AML-193 (cell line): ENCODE data around the gene PGLYRP1.

Experiments used
- DNase-seq, 2 experiments: peaks; one replicate each; lab custom pipeline; 2025; lab: John Stamatoyannopoulos, UW

PGLYRP1 gene

GRCh38 chr19:46032597-46033025 is 9.8 kb upstream of the PGLYRP1 start:
- no peak for DNase-seq

- no peak for DNase-seq
These were observed 9.1 kb upstream of the PGLYRP1 start for GRCh38 chr19:46031781-46032596.

DNA sequence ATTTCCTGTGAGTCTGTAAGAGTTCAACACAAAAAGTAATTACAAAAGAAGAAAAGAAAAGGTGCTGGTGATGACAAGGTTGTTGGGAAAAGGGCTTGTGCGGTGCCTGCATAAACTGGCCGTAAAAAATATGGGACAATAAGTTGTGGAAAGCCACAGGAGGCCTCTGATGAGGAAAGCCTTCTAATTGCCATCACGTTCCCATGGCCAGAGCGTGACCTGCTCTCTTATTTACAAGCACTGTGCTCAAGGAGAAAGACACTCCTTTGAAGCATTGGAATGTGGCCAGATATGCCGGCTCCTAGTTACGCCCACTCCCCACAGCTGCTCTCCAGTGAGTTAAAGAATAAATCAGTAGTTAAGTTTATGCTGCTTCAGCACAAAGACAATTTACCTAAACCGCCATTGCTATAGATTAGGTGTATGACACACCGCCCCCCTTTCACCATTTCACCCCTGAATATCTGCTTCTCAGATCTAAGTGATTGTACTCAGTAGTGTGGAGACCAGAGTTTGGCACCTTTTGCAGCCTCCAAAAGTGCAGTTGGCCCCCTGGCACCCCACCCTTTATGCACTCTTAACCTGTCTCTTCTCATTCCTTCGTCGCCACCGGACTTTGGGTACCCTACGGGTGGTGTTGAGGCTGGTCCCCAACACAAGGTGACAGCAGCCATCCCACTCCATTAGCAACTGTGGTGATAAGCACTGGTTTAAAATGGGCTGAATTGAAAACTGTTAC is 8.1 kb upstream of the PGLYRP1 start:
- no peak for DNase-seq

- DNase-seq = peak; percentile 55 to 62
These were observed 3.0 kb upstream of the PGLYRP1 start for GRCh38 chr19:46025835-46026234.

DNA sequence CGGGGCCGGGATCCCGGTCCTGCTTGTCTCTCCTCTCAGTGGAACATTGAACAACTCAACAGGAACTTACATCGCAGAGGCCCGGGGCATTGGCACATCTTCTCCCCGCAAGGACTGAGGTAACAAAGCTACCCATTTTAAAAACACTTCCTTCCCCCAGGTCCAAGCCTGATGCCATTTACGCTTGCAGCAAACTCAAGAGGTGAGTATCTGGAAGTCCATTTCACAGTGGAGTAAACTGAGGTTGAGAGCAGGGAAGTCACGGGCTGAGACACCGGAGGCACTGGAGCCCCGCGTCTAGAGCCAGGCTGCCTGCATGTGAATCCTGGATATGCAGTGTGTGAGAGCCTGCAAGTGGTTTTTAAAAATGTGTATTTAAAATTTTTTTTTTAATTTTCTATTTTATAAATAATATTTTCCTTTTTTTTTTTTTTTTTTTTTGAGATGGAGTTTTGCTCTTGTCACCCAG is 492 bp upstream of the PGLYRP1 start:
- no peak for DNase-seq

DNA sequence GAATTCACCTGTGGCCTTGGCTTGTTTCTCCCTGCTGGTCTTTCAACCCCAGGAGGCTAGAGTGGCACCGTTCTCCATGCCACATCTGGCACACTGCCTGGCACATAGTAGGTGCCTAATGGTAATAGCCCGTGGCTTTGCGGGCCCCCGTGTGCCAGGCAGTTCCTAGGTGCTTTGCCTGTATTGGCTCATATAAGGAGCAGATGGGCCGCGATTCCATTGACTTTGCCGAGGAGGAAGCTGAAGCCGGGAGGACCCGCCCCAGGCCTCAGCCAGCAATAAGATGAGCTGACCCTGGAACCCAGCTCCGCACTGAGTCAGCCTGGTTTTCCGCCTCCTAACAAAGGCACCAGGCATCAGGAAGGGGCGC is 807 bp downstream of the PGLYRP1 start:
- no peak for DNase-seq

- DNase-seq = no peak
These were observed 1.3 kb downstream of the PGLYRP1 start for GRCh38 chr19:46021531-46022041.

DNA sequence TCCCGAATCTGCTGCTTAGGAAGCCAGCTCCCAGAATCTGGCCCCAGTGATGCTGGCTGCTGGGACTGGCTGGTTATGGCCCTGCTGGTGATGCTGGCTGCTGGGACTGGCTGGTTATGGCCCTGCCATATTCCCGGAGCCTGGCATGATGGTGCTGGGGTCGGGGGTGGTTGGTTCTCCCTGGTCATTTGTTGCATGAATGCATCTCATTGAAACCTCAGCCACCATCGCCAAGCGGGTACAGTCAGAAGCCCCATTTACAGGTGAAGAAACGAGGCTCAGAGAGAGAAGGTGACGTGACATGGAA is 2.1 kb downstream of the PGLYRP1 start:
- DNase-seq = no peak

DNA sequence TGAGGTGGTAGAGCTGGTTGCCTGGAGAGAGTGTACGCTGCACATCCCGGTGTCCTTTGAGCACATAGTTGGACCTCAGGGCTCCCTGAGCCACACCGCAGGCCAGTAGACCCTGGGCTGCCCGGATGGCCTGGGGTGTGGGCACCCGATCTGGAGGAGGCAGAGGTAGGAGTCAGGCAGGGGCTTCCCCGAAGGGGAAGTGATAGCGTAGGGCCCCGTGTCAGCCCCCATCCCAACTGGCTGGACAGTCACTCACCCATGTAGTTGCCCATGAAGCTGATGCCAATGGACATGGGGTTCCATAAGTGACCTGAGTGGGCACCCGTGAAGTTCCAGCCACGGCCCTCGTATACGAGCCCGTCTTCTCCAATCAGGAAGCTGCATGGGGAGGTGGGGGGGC is 3.6 kb downstream of the PGLYRP1 start:
- no peak for DNase-seq

GRCh38 chr19:46018729-46019251 is 4.1 kb downstream of the PGLYRP1 start:
- no peak for DNase-seq

GRCh38 chr19:46017874-46018675 is 4.8 kb downstream of the PGLYRP1 start:
- DNase-seq = no peak

GRCh38 chr19:46017095-46017429 is 5.8 kb downstream of the PGLYRP1 start:
- DNase-seq = no peak

GRCh38 chr19:46016426-46017094 is 6.3 kb downstream of the PGLYRP1 start:
- DNase-seq = peak; percentile 57 to 70

- DNase-seq = no peak
These were observed 7.0 kb downstream of the PGLYRP1 start for GRCh38 chr19:46015687-46016425.

DNA sequence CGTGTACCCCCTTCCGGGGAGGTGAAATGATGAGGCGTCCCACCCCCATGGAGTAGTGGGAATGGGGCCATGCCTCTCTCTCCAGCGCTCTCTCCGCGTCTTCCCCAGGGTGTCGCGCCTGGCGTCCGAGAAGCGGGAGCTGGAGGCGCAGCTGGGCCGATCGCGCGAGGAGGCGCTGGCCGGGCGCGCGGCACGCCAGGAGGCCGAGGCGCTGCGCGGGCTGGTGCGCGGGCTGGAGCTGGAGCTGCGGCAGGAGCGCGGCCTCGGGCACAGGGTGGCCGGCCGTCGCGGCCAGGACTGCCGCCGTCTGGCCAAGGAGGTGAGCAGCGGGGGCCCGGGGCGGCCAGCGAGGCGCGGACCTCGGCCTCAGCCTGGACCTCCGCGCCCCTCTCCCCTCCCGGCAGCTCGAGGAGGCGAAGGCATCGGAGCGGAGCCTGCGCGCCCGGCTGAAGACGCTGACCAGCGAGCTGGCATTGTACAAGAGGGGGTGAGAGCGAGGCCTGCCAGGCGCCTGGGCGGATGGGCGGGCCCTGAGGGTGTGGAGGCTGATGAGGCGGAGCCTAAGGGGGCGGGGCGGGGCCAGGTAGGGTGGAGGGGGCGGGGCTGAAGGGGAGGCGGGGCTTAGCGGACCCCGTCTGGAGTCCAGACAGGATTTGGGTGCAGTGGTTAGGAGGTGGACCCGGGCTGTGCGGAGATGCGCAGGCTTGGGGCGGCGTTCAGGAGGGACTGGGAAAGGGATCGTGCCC is 7.7 kb downstream of the PGLYRP1 start:
- no peak for DNase-seq

DNA sequence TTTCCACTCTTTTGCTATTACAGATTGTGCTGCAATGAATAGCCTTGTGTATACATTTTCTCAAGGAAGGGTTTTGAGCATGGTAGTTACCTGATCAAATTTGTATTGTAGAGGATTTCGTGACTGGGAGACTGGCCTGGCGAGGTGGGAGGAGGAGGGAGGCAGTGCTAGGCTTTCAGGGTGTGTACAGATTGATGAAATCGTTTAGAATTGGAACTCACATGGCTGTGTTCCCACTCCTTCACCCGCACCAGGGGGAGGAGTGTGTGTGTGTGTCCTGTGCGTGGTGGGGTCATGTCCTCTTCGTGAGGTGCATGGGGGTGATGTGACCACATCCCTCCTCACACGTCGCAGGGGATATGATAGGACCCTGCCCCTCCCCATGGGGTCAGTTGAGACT is 8.3 kb downstream of the PGLYRP1 start:
- no peak for DNase-seq

DNA sequence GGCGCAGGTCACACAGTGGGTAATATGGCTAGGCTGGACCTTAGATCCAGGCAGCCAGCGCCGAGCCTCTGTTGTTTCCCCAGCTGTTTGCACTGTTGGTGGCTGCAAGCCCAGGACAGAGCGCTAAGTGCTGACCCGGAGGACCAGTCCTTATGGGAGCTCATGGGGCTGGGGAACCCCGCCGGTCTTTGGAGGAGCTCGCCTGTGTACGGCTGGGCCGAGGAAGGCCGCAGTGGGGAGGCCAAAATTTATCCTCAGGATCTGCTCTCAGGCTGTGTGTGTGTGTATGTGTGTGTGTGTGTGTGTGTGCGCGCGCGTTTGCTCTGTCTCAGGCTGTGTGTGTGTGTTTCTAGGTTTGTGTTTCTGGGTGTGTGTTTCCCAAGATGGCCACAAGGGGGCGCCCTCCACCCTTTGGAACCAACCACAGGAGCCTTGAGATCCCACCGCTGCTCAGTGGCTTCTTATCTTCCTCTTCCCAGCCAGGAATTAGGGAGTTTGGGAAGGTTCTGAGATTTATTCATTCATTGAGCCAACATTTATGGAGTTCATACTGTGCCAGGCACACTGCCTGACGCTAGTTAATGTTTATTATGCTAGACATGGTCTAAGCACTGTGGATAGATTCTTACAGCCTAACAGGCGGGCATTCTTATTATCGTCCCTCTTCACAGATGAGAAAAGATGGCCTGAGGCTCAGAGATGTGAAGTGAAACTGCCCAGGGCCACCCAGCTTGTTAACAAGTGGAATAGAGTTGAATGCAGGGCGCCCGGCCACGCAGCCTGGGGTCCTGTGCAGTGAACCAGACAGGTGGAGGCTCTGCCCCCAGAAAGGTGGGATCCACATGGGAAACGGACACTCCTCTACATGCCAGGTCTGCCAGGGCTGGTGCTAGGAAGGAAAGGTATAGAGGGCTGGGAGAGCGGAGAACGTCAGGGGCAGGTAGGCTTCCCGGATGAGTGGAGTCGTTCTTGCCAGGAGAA is 13.0 kb downstream of the PGLYRP1 start:
- DNase-seq = peak; percentile 15 to 42

DNA sequence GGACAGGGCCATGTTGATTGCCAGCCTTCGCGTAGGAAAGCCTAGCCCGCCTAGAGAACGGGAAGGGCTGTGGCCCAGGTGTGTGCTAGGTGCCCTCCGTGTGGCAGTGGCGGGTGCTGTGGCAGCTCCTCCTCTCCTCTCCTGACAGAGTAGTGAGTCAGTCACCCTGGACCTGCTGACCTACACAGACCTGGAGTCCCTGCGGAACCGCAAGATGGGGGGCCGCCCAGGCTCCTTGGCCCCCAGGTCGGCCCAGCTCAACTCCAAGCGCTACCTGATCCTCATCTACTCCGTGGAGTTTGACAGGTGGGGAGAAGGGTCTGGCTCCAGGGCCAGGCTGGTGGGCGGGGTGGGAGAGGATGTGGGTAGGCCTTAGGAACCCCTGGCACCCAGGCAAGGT is 16.4 kb downstream of the PGLYRP1 start:
- DNase-seq = no peak

- DNase-seq = no peak
These were observed 20.1 kb downstream of the PGLYRP1 start for GRCh38 chr19:46002678-46003275.
